Renal pelvis (tissue), 12 donors: ENCODE measurements around the gene G2E3. TPM values are rescaled to one million over a fixed set of nuclear protein-coding genes. Genes with fewer than 3 reads are reported as not detected.
A peak's percentile ranks its signal among the peaks of the same experiment; 100 is the strongest.
"Not testable (repeated sequence)": the region's sequence is repeated elsewhere in the genome, so short reads cannot be mapped to it uniquely, and the experiment has no call there.

ENCODE experiments used
- DNase-seq: peaks from one replicate; pipeline ENCODE4 v3.0.0-alpha.2; 2013
- long read RNA-seq, 16 experiments: transcript quantifications; one replicate each; lab custom pipeline, GENCODE V29; 2026
- polyA plus RNA-seq, 3 donors: library from polyadenylated mRNA; unstranded; fragments of 120-200 nt; gene quantifications; one replicate each; pipeline ENCODE4 v1.2.1, GENCODE V29; 2013; ENCODE audit not compliant: insufficient read length in 3 of 3

Gene G2E3
- polyA plus RNA-seq, result 10 to 100 TPM; 23.3 to 31.4 (median 26.6) TPM
- long read RNA-seq, donor 1, partial matches to known transcripts, result 5 of 5 reads
- long read RNA-seq, donor 1, other reads (novel, unspliced or antisense), result 0 of 5 reads
- long read RNA-seq, donor 2, full-length matches to known transcripts, result 5 of 15 reads
- long read RNA-seq, donor 2, partial matches to known transcripts, result 10 of 15 reads
- long read RNA-seq, donor 2, other reads (novel, unspliced or antisense), result 0 of 15 reads
- long read RNA-seq, donor 3, full-length matches to known transcripts, result 1 of 7 reads
- long read RNA-seq, donor 3, partial matches to known transcripts, result 6 of 7 reads
- long read RNA-seq, donor 3, other reads (novel, unspliced or antisense), result 0 of 7 reads
- long read RNA-seq, donor 4, full-length matches to known transcripts, result 4 of 9 reads
- long read RNA-seq, donor 4, partial matches to known transcripts, result 5 of 9 reads
- long read RNA-seq, donor 4, other reads (novel, unspliced or antisense), result 0 of 9 reads
- long read RNA-seq, donor 5, partial matches to known transcripts, result 0 of 1 reads
- long read RNA-seq, donor 5, other reads (novel, unspliced or antisense), result 0 of 1 reads
- long read RNA-seq, donor 6, full-length matches to known transcripts, result 2 of 8 reads
- long read RNA-seq, donor 6, partial matches to known transcripts, result 6 of 8 reads
- long read RNA-seq, donor 6, other reads (novel, unspliced or antisense), result 0 of 8 reads
- long read RNA-seq, donor 7, full-length matches to known transcripts, result 5 of 19 reads
- long read RNA-seq, donor 7, partial matches to known transcripts, result 14 of 19 reads
- long read RNA-seq, donor 7, other reads (novel, unspliced or antisense), result 0 of 19 reads
- long read RNA-seq, donor 8, full-length matches to known transcripts, result 4 of 4 reads
- long read RNA-seq, donor 8, partial matches to known transcripts, result 0 of 4 reads
- long read RNA-seq, donor 8, other reads (novel, unspliced or antisense), result 0 of 4 reads
- long read RNA-seq, donor 9, full-length matches to known transcripts, result 2 of 7 reads
- long read RNA-seq, donor 9, partial matches to known transcripts, result 5 of 7 reads
- long read RNA-seq, donor 9, other reads (novel, unspliced or antisense), result 0 of 7 reads
- long read RNA-seq, donor 10, full-length matches to known transcripts, result 2 of 9 reads
- long read RNA-seq, donor 10, partial matches to known transcripts, result 7 of 9 reads
- long read RNA-seq, donor 10, other reads (novel, unspliced or antisense), result 0 of 9 reads
- long read RNA-seq, donor 11, partial matches to known transcripts, result 6 of 6 reads
- long read RNA-seq, donor 11, other reads (novel, unspliced or antisense), result 0 of 6 reads
- long read RNA-seq, donor 12, full-length matches to known transcripts, result 3 of 16 reads
- long read RNA-seq, donor 12, partial matches to known transcripts, result 13 of 16 reads
- long read RNA-seq, donor 12, other reads (novel, unspliced or antisense), result 0 of 16 reads
- long read RNA-seq, donor 13, full-length matches to known transcripts, result 1 of 1 reads
- long read RNA-seq, donor 13, partial matches to known transcripts, result 0 of 1 reads
- long read RNA-seq, donor 13, other reads (novel, unspliced or antisense), result 0 of 1 reads
- long read RNA-seq, donor 14, result 0 reads
- long read RNA-seq, donor 15, result 0 reads
- long read RNA-seq, donor 16, full-length matches to known transcripts, result 5 of 11 reads
- long read RNA-seq, donor 16, partial matches to known transcripts, result 6 of 11 reads
- long read RNA-seq, donor 16, other reads (novel, unspliced or antisense), result 0 of 11 reads

GRCh38 chr14:30558675-30559555, at the start of gene G2E3:
G2E3 (plus strand) TSS chr14:30559158; CDS start chr14:30581080, 21,922 bp downstream.
- DNase-seq, result peak; percentile 91

- no peak for DNase-seq
Observed at GRCh38 chr14:30517737-30518136, 41.2 kb upstream of the G2E3 start.

- no peak for DNase-seq
Observed at GRCh38 chr14:30518867-30519560, 39.9 kb upstream of the G2E3 start.

- DNase-seq, result no peak
Observed at GRCh38 chr14:30519961-30520360, 39.0 kb upstream of the G2E3 start.

- no peak for DNase-seq
Observed at GRCh38 chr14:30520536-30520935, 38.4 kb upstream of the G2E3 start.

- DNase-seq, result peak; percentile 9
Observed at GRCh38 chr14:30521899-30522736, 36.8 kb upstream of the G2E3 start.

- DNase-seq, result no peak
Observed at GRCh38 chr14:30525833-30526232, 33.1 kb upstream of the G2E3 start.

- DNase-seq, result no peak
Observed at GRCh38 chr14:30527196-30527595, 31.8 kb upstream of the G2E3 start.

- DNase-seq, result no peak
Observed at GRCh38 chr14:30528119-30528518, 30.8 kb upstream of the G2E3 start.

- DNase-seq, result no peak
Observed at GRCh38 chr14:30528778-30529642, 29.9 kb upstream of the G2E3 start.

- no peak for DNase-seq
Observed at GRCh38 chr14:30532264-30532663, 26.7 kb upstream of the G2E3 start.

GRCh38 chr14:30533126-30533525, 25.8 kb upstream of the G2E3 start:
- no peak for DNase-seq

GRCh38 chr14:30541318-30541717, 17.6 kb upstream of the G2E3 start:
- no peak for DNase-seq

GRCh38 chr14:30546735-30547134, 12.2 kb upstream of the G2E3 start:
- not testable (repeated sequence) for DNase-seq

GRCh38 chr14:30547388-30548048, 11.4 kb upstream of the G2E3 start:
- no peak for DNase-seq

- no peak for DNase-seq
Observed at GRCh38 chr14:30550335-30550734, 8.6 kb upstream of the G2E3 start.

- DNase-seq, result no peak
Observed at GRCh38 chr14:30551460-30551859, 7.5 kb upstream of the G2E3 start.
